NCI-H128 (cell line): Measurements from ENCODE around the gene HAS3.
"Not testable (repeated sequence)": the region's sequence is repeated elsewhere in the genome, so short reads cannot be mapped to it uniquely, and the experiment has no call there.

Source experiments
- DNase-seq: peaks from one replicate; lab custom pipeline; 2025; ENCODE audit not compliant: unreplicated experiment; lab: John Stamatoyannopoulos, UW

The HAS3 gene

GRCh38 chr16:69141014-69141413 is 35.6 kb downstream of the HAS3 start:
- no peak for DNase-seq

- no peak for DNase-seq
Measured at GRCh38 chr16:69141936-69142335, 36.5 kb downstream of the HAS3 start.

- no peak for DNase-seq
Measured at GRCh38 chr16:69143116-69143515, 37.7 kb downstream of the HAS3 start.

DNA sequence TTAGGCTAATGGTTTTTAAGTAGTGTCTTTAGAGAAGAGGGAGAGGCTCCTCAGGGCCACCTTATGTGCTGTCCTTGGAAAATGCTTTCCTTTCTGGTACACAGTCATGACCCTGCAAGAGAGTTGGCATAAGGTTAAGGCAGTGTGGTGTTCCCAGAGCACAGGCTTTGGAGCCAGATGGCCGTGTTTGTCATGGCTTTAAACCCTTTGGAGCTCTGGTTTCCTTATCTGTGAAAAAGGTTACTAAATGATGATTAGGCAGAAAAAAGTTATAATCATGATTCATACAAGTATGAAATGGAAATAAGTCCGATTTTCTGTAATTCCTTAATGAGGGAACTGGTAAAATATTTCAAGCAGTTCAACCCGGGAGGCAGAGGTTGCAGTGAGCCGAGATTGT is 40.2 kb downstream of the HAS3 start:
- DNase-seq = no peak

- DNase-seq = not testable (repeated sequence)
Measured at GRCh38 chr16:69149621-69150020, 44.2 kb downstream of the HAS3 start.

DNA sequence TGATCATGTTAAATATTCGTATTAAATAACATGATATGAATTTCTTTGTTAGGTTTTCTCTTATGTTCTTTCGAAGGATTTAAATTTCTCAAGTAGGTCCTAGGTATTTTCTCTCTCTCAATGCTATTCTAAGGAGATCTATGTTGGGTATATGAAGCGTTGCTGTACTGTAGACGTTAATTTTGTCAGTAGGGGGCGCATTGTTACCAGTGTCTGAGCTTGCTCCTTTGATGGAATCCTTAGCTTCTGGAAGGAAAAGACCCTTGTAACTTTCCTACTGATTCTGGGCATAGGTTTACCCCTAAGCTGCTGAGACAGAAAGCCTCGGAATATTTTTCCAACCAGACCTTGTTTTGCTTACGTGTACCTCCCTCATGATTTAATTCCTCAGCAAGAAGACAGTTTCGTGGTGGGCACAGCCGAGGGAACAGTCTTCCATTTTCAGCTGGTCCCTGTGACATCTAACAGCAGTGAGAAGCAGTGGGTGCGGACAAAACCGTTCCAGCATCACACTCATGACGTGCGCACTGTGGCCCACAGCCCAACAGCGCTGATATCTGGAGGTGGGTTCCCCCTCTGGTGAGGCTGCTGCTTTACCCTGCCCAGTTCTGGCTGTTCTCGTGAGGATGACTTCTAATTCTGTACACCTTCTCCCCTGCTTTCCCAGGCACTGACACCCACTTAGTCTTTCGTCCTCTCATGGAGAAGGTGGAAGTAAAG is 44.9 kb downstream of the HAS3 start:
- DNase-seq = peak; percentile 4

DNA sequence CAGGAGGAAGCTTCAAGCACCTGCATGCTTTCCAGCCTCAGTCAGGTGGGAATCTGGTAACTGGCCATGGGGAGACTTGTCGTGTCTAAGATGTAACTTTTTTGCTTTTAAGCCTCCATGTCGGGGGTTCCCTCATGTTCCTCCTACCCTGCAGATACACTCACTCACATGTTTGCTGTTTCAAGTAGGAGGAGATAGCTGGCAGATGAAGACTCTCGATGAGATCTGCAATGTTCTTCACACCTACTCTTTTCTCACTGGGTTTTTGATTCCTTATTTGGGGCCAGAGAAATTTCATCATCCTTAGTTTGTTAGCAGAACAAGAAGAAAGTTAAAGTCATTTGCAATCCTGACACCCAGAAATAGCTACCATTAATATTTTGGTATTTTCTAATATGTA is 51.7 kb downstream of the HAS3 start:
- DNase-seq = no peak

GRCh38 chr16:69160192-69160591 is 54.7 kb downstream of the HAS3 start:
- no peak for DNase-seq

- DNase-seq = no peak
Measured at GRCh38 chr16:69165584-69165983, 60.1 kb downstream of the HAS3 start.

DNA sequence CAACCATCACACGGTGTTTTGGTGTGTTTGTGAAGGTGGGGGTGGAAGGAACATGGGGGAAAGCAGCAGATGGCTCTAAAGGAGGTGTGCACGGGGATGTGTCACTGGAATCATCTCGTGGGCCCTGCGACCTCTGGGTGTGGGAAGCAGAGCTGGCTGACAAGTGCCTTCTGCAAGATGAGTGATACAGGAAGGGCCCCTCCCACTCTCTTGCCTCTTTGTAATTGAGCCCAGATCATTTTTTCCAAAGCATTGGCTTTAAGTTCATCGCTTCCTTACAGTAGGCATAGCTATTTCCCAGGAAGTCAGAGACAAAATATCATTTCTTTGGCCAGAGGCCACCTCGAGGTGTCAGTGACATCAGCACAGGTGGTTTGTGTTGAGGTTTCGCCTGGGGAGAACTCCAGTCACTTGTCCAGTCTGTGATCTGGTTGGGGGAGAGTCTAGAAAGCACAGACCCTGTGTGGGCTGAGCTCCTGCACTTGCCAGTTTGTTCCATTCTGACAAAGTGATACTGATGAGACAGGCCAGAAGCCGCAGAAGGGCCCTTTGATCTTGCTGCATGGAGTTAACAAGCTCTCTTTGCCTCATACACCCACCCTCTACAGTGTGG is 60.9 kb downstream of the HAS3 start:
- DNase-seq = no peak

DNA sequence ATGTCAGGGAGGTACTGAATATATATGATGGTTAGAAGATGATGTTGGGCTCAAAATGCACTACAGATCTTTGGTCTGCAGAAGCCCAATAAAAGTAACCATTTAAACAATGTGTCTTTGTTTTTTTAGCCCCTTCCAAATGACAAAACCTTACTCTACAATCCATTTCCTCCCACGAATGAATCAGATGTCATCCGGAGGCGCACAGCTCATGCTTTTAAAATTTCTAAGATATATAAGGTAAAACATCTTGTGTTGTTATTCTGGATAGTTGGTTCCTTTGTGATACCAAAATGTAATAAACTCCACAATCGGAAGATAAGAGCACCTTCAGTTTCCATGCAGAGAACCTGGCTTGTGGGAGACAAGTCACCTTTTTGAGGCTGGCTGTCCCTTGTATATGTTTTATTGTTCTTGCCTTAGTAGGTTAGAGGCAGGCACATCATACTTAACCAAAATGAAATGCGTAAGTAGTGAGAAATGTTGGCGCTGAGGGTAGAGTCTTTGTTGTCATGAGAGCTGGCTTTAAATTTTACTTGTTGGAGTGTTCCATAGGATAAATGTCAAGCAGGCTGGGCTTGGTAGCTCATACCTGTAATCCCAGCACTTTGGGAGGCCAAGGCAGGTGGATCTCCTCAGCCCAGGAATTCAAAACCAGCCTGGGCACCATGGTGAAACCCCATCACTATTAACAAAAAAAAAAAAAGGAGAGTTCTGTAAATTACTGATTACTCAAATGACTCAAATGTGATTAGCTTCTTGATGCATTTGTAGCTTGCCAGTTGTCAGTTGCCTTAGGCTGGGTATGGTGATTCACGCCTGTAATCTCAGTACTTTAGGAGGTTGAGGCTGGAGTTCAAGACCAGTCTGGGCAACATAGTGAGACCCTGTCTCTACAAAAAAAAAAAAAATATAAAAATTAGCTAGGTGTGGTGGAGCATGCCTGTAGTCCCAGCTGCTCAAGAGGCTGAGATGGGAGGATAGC is 61.8 kb downstream of the HAS3 start:
- no peak for DNase-seq
